GM19193 (cell line): ENCODE results near the gene SIPA1L3.
A peak's percentile ranks its signal among the peaks of the same experiment; 100 is the strongest.

Experiments
- POLR2A ChIP-seq: IDR thresholded peaks from 4 replicates; pipeline ENCODE4 v1.6.1; 2011; ENCODE audit not compliant: insufficient read depth, insufficient read length; ENCODE audit errors: extremely low read depth

Gene SIPA1L3

GRCh38 chr19:37903096-37903495 is 3.9 kb upstream of the SIPA1L3 start:
- TF ChIP-seq POLR2A: no peak

DNA sequence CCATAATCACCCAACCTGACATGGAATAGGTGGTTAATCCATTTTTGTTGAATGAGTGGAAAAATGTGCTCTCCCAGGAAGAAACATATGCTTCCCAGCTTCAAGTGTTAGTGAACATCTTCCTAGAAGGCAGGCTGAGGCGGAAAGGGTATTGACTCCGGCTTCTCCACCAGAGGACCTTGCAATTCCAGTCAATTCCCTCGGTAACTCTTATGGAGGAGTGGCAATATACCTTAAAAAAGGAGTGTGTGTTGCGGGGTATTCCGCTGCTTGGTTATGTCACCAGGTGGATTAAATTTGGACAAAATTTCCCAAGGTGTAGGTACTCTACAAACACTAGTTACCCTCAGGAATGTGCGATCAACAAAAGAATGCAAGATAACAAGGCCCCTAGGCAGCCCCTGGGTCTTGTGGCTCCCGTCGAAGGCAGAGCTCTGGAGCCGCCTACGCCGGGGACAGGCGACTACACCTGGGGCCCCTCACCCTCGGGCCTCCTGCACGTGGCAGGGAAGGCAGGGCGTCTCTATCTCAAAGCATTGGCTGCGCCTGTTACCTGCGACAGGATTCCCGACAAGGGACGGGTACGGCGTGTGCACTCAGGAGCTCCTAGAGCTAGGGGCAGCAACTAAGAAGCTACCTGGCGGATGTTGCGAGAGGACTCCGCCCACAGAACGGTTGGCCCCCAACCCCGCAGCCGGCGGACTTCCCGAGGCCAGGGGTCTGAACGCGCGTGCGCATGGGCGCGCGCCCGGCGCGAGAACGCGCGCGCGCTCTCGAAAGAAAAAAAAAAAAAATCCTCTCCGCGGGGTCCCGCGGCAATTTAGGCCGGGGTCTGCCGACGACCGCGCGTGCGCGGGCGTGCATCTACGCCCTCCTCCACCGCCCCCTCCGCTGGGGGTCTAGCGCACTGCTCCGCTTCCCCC is 801 bp upstream of the SIPA1L3 start, which contains the start of gene WDR87:
Gene WDR87 (minus strand): TSS at position 649 of the 923 bp plus-strand sequence. CDS start 8,355 bp downstream, outside the sequence.
- TF ChIP-seq POLR2A: no peak

DNA sequence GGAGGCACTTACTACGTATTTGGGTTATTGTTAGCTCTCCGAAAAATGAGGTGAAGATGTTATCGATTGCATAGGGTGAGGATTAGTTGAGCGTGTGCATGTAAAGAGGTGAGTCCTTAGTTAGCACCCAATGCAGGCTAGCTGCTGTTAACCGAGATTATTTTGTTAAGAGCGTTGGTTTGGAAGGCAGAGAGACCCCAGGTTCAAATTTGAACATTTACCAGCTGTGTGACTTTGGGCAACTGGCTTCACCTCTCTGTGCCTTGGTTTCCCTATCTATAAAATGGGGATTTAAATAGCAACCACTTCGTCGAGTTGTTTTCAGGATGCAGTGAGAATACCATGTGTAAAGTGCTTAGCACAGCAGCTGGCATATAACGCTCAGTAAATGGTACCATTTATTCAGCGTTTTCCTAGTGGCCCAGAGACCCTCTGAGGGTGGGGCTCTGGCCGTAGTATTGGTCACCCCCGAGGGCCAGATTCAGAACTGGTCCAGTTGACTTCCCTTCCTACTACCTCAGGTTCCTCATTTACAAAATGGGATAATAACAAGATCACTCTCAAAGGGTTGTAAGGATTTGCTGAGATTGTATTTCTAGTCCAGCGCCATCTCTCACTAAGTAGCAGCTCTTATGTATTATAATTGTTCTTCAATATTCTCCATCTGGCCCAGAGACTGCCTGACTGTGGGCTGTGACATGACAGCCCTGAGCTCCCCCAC is 887 bp downstream of the SIPA1L3 start:
- TF ChIP-seq POLR2A: no peak

DNA sequence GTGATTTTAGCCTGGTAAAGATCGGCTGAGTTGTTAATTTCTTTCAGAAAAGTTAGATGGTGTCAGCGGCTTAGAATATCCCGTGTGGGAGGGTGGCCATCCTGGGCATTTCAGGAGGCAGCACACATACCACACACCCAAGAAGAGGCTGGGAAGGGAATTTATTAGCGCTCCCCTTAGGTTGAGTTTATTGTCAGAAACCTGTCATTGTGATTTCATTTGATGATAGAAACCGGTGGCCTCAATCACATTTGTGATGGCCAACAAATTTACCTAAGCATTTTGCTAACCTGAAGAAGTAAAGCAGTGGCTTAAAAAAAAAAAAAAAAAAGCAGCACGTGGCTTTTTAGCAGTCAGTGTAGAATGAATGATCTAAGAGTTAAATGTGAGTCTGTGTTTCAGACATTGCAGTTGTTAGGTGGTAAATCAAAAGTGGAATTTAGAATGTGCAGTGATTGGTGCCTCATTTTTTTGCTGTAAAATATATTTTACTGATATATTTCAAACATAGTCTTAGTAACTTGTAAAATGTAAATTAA is 2.7 kb downstream of the SIPA1L3 start:
- no peak for TF ChIP-seq POLR2A

GRCh38 chr19:37914908-37915307 is 7.9 kb downstream of the SIPA1L3 start:
- TF ChIP-seq POLR2A: peak; percentile 44

DNA sequence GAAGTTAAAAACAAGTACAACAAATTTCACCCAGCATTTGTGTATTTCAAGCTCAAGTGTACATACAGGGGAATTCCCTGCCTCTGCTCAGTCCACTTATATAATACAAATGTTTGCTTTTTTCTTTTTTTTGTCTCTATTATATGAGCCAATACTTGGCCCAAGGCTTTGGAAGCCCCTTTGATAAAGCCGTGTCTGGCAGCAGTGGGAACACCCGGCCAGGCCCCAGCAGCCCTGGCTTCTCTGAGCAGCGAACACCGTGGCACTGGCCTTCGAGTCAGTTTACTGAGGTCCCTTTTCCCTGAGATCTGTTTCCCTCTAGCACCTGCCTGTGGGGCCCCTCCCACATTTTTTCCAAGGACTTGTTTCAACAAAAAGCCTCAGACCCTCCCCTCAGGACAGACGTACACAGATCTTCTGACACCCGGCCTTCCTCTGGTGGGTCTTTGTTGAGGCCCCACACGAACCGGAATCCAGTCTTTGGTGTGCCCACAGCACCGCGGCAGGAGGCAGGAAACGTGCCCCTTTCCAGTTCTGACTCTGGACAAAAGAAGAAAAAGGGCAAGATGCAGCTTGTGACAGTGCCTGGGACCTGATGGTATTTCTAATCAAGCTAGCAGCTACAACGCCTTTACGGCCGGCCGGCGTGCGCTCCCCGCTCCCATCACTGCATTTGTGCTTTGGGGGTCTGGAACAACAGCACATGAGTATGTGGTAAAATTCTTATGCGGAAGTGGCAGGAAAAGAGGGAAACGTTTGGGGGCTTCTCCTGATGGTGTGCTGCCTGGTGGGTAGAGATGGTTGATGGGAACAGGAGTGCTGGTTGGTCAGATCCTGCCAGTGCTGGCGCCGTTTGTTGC is 13.8 kb downstream of the SIPA1L3 start:
- TF ChIP-seq POLR2A: no peak

- TF ChIP-seq POLR2A: no peak
Observed at GRCh38 chr19:37925212-37925611, 18.2 kb downstream of the SIPA1L3 start.

DNA sequence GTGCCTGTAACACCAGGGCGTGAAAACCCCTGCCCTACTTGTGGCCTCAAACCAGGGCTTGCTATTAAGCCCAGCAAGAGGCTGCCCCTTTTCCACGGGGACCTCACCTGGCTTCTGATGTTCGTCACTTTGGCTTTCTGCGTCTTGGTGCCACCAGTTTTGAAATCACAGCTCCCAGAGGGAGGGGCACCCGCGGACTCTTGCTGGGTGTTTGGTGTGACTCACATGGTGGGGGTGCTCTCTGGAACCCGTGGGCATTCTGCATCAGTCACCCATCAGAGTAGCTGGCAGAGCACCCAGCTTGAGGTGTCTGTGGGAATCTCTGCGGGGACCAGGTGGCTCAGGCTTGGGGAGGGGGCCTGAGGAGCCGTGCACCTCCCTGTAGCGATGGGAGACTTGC is 19.2 kb downstream of the SIPA1L3 start:
- TF ChIP-seq POLR2A: no peak

DNA sequence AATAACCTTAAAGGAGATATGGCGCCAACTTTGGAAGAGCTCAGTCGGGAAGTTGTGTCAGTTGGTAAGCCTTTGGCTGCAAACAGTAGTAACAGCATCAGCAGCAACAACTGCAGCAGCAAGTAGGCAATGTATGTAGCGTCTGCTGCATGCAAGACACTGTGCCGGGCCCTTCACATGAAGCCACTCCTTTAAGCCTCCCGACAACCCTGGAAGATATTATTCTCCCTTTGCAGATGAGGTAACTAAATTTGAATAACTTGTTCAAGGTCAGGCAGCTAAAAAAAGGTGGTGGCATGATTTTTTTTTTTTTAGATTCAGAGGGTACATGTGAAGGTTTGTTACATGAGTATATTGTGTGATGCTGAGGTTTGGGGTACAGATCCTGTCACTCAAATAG is 19.7 kb downstream of the SIPA1L3 start:
- TF ChIP-seq POLR2A: no peak

GRCh38 chr19:37928527-37929286 is 21.7 kb downstream of the SIPA1L3 start:
- no peak for TF ChIP-seq POLR2A

DNA sequence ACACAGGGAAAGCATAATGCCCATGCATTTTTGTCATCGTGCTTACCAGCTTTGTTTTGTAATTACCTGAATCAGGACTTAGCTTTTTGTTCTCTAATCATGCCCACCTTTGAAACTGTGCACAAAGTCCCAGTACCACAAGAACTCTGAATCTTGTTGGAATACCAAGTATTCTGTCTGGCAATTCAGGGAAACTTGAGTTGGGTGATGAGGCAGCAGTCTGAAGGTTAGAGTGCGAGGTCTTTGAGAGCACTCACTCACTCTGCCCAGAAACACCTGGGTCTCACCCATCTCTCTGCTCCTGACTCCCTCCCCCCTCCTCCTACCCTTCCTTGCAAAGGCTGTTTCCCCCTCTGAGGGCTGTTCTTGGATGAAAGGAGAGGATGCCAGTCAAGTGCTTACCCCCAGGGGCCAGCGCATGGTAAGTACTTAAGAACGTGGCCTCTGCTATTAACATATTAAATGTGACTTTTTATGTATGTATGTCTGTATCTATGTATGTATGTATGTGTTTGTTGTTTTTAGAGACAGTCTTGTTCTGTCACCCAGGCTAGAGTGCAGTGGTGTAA is 22.4 kb downstream of the SIPA1L3 start:
- no peak for TF ChIP-seq POLR2A

DNA sequence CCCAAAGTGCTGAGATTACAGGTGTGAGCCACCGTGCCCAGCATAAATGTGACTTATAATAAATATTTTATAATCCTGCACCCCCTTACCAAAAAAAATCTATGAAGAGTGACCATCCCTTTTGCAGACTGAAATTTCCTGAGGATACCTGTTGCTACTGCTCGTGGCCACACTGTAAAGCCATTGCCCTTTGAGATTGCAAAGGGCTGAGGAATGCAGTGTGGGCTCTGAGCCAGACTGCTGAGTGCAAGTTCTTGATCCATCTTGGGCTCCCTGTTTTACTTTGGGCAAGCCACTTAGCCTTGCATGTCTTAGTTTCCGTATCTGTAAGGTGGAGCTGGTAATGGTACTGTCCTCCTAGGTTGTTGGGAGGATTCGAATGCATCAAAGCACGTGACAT is 23.4 kb downstream of the SIPA1L3 start:
- no peak for TF ChIP-seq POLR2A

DNA sequence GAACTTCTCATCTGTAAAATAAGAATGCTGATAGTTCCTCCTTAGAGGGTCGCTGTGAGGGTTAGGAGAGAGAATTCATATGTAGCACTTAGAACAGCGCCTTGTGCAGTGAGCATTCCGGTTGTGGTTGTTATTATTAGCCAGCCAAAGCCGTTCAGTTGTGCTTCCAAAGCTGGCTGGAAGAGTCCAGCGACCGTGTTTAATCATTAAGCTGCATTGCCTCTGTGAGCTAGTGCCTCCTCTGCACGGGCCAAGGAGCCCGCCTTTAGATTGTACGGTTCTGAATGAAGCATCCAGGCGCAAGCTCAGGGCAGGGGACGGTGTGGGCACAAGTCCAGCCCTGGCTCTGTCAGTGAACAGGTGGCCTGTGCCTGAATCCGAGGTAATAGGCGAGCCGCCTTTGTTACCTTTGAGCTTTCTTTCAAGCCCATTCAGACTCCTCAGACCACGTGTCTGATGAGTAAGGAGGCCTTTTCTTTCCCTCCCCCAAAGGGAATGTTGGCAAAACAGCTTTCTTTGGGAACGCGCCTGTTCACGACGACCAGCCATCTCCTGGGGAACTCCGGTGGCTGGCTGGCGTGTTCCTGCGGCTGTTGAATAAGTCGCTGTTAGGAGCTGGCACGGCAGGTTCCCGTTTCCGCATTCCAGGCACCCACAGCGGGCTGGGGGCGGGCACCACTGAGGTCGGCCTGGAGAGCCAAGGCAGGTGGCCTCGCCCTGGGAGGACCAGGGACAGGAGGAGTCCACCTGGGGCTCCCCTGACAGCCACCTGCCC is 25.1 kb downstream of the SIPA1L3 start:
- peak; percentile 49 for TF ChIP-seq POLR2A
